NT2/D1 (cell line): ENCODE measurements around the gene PPTC7.
"Not testable (repeated sequence)": the region's sequence is repeated elsewhere in the genome, so short reads cannot be mapped to it uniquely, and the experiment has no call there.

Source experiments
- YY1 ChIP-seq: IDR thresholded peaks from 2 replicates; pipeline ENCODE4 v1.6.1; 2011; ENCODE audit not compliant: insufficient read length, insufficient read depth
- ZNF274 ChIP-seq: IDR thresholded peaks from 2 replicates; pipeline ENCODE4 v1.6.1; 2011; ENCODE audit warnings: mild to moderate bottlenecking, low read depth, low read length

DNA sequence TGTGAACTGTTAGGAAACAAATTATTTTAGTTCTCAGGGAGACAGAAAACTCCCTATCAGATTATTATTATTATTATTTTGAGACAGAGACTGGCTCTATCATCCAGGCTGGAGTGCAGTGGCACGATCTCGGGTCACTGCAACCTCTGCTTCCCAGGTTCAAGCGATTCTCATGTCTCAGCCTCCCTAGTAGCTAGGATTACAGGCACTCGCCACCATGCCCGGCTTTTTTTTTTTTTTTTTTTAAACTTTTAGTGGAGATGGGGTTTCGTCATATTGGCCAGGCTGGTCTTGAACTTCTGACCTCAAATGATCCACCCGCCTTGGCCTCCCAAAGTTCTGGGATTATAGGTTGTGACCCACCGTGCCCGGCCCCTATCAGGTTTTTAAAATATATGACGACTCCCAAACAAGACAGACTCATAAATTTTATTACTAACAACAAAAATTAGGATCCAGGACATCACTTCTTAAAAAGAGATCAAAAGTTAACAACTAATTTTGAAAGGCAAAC lies 8.3 kb downstream of the PPTC7 start:
- not testable (repeated sequence) for TF ChIP-seq ZNF274, YY1
